Activated CD4-positive, alpha-beta T cell treated with anti-CD3 and anti-CD28 coated beads, Interleukin-2, amount 50 U/mL, for 16 hours (primary cell): Measurements from ENCODE around the gene RPS6KA2.
A peak's percentile ranks its signal among the peaks of the same experiment; 100 is the strongest.
"Not testable (repeated sequence)": the region's sequence is repeated elsewhere in the genome, so short reads cannot be mapped to it uniquely, and the experiment has no call there.

ENCODE experiments used
- DNase-seq: peaks from one replicate; pipeline ENCODE4 v3.0.0-alpha.2; 2020

RPS6KA2 gene

GRCh38 chr6:166387098-166387497 is 240.0 kb downstream of the RPS6KA2 start:
- DNase-seq: not testable (repeated sequence)

GRCh38 chr6:166386111-166386510 is 240.9 kb downstream of the RPS6KA2 start:
- DNase-seq: no peak

GRCh38 chr6:166383802-166384363 is 243.2 kb downstream of the RPS6KA2 start:
- peak; percentile 29 for DNase-seq

- peak; percentile 96 for DNase-seq
Measured at GRCh38 chr6:166382933-166383801, 243.9 kb downstream of the RPS6KA2 start, which contains the start of gene MPC1. MPC1 (minus strand) TSS chr6:166382940; CDS start chr6:166382876, 64 bp downstream.

- DNase-seq: no peak
Measured at GRCh38 chr6:166382500-166382932, 244.5 kb downstream of the RPS6KA2 start.

GRCh38 chr6:166381733-166382499 is 245.1 kb downstream of the RPS6KA2 start:
- peak; percentile 79 for DNase-seq

GRCh38 chr6:166381381-166381732 is 245.7 kb downstream of the RPS6KA2 start:
- DNase-seq: no peak

- no peak for DNase-seq
Measured at GRCh38 chr6:166379800-166380199, 247.3 kb downstream of the RPS6KA2 start.

- DNase-seq: no peak
Measured at GRCh38 chr6:166379103-166379586, 247.9 kb downstream of the RPS6KA2 start.

GRCh38 chr6:166377721-166378120 is 249.3 kb downstream of the RPS6KA2 start:
- DNase-seq: no peak

GRCh38 chr6:166375013-166375412 is 252.0 kb downstream of the RPS6KA2 start:
- DNase-seq: no peak

- no peak for DNase-seq
Measured at GRCh38 chr6:166370489-166370888, 256.6 kb downstream of the RPS6KA2 start.

GRCh38 chr6:166369782-166370181 is 257.3 kb downstream of the RPS6KA2 start:
- no peak for DNase-seq

GRCh38 chr6:166366921-166367320 is 260.1 kb downstream of the RPS6KA2 start:
- no peak for DNase-seq

- DNase-seq: no peak
Measured at GRCh38 chr6:166365806-166366205, 261.2 kb downstream of the RPS6KA2 start.

- DNase-seq: no peak
Measured at GRCh38 chr6:166365221-166365620, 261.8 kb downstream of the RPS6KA2 start.

GRCh38 chr6:166364456-166364855 is 262.6 kb downstream of the RPS6KA2 start:
- no peak for DNase-seq

GRCh38 chr6:166362427-166362826 is 264.6 kb downstream of the RPS6KA2 start:
- not testable (repeated sequence) for DNase-seq

- DNase-seq: no peak
Measured at GRCh38 chr6:166361077-166361429, 266.0 kb downstream of the RPS6KA2 start.

- DNase-seq: no peak
Measured at GRCh38 chr6:166360243-166361076, 266.6 kb downstream of the RPS6KA2 start.
